ENCODE measurements around the gene PGAP3.

- no peak for TF ChIP-seq CTCF (IDR thresholded peaks at IDR 0.05)
- no peak for TF ChIP-seq POLR2AphosphoS5 (IDR thresholded peaks at IDR 0.05)
Measured at GRCh38 chr17:39648616-39649366, 39.1 kb downstream of the PGAP3 start.

Data from transverse colon (tissue), 4 donors.